DMS53 treated with DMSO at 0.1 percent for 48 hours (cell line): ENCODE results near the gene PPP1CA.

Source experiments
- DNase-seq: peaks from one replicate; lab custom pipeline; 2025; ENCODE audit not compliant: unreplicated experiment; lab: John Stamatoyannopoulos, UW

PPP1CA gene

GRCh38 chr11:67418476-67419281, 17.0 kb upstream of the PPP1CA start:
- DNase-seq, result no peak

- DNase-seq, result no peak
These were observed 15.8 kb upstream of the PPP1CA start for GRCh38 chr11:67417425-67417824.

- DNase-seq, result peak; percentile 31
These were observed 15.0 kb upstream of the PPP1CA start for GRCh38 chr11:67416416-67417335.

DNA sequence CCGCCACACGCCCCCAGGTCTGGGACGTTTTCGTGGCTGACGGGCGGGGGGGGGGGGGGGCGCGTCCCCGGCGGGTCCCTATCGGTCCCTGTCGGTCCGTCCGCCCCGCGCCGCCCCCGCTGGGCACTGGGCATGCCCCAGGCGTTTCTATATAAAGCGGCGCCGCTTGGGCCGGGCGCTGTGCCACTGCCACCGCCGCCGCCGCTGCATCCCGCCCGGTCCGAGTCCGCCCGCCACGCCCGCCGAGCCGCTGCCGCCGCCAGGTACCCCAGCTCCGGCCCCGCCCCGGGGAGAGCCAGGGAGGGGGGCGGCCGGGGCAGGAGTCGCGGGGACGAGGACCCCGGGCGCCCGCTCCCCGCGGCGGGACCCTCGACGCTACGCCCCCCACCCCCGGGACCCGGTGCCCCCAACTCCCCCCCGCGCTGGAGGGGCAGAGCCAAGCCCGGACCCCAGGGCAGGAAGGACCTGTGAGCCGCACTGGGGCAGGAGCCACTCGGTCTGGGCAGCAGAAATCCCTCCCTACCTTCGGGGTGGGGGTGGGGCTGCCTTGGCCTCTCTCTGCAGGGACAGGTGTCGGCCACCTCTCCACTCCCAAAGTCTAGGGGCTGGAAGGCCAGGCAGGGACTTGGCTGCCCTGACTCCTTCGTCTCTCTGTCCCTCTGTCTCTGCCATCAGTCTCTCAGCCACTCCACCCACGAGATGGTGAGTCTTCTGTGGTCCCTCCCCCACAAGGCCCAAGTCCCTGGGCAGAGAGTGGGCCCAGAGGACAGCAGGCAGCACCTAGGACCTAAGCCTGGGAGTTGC, 14.0 kb upstream of the PPP1CA start, which contains the start of gene CARNS1:
Gene CARNS1, plus strand, starts transcription at position 178 of the 804 bp plus-strand sequence. Its CDS starts 522 bp downstream, at position 700.
- DNase-seq, result peak; percentile 19

- DNase-seq, result no peak
These were observed 11.7 kb upstream of the PPP1CA start for GRCh38 chr11:67413266-67413849.

GRCh38 chr11:67412495-67413179, 11.0 kb upstream of the PPP1CA start:
- DNase-seq, result no peak

DNA sequence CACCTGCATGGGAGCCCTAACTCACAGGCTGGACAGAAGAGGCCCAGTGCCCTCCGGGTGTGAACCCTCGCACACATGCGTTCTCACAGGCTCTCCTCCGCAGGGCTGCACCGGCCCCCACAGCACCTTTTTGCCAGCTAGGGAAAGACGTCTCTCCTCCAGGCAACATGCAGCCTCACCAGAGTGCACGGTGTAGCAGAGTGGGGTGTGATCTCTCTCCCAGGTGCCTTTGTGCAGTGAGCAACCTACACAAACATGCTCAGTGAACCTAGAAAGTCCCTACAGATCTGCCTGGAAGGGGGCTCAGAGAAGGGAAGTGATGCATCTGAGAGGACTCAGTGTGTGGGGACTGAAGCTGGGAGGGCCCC, 10.1 kb upstream of the PPP1CA start:
- no peak for DNase-seq

DNA sequence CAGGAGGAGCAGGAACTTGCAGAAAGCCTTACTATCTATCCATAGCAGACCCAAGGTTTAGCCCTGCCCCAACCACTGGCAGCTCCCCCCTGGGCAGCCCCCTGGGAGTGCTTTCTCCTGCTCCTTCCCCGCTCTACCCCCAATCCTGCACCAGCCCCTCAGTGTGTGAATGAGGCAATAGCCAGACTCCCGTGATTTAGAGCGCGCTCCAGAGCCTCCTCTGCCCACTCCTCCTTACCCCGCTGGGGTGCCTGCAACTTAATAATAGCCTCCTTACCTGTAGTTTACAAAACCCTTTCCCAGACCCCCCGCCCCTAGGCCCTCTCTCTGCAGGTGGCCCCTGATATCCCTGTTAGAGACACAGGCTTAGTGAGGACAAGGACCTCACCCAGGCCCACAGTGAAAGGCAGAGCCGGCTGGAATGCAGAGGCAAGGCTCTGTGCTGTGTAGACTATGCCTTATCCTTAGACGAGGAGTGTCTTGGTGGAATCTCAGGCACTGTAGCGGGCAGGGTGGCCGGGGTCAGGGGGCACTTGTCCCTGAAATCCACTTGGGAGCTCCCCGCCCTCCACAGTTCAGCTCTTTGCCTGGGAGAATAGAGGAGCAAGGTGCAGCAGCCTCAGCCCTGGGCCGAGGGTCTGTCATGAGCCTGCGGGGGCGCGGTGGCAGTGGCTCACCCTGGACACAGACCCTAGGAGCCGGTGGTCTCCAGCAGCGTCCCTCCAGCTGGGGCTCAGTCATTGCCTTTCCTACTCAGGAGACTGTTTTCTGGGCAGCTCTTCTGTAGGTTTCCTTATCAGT, 9.5 kb upstream of the PPP1CA start:
- no peak for DNase-seq

GRCh38 chr11:67410369-67410831, 8.7 kb upstream of the PPP1CA start:
- DNase-seq, result no peak

DNA sequence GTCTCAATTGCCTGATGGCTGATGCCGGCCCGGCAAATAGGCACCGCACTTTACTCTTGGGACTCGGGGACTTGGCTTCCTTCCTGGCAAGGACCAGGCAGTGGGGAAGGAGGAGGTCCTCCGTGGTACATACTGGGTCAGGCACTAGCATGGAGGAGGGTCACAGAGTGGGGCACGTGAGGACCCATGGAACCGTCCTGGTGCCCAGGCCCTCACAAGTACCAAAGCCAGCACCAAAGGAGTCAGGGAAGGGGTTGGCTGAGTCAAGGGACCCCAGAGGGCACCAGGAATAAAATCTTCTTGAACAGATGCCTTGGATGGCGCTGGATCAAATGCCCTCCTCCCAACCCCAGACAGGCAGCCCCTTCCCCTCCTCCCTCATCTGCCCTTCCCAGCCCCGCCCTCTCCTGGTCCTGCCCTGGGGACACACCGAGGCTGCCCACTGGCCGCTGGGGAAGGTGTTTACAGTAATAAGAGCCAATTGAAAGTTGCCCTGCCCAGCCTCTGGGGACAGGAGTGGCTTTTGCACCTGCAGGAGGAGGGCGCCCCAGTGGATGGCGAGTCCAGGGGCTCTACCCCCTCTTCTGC, 8.2 kb upstream of the PPP1CA start:
- DNase-seq, result peak; percentile 19

DNA sequence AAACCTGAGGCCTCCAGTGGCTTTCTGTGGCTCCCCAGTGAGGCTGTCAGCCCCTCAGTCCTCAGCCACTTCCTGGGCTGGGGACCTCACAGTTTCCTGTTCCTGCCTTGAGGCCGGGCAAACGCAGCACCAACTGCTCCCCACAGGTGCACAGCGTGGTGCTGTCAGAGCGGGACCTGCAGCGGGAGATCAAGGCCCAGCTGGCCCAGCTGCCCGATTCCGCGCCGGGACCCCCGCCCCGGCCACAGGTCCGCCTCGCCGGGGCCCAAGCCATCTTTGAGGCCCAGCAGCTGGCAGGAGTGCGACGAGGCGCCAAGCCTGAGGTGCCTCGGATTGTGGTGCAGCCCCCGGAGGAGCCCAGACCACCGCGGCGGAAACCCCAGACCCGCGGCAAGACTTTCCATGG, 7.6 kb upstream of the PPP1CA start:
- no peak for DNase-seq

- no peak for DNase-seq
These were observed 7.0 kb upstream of the PPP1CA start for GRCh38 chr11:67408437-67409200.

DNA sequence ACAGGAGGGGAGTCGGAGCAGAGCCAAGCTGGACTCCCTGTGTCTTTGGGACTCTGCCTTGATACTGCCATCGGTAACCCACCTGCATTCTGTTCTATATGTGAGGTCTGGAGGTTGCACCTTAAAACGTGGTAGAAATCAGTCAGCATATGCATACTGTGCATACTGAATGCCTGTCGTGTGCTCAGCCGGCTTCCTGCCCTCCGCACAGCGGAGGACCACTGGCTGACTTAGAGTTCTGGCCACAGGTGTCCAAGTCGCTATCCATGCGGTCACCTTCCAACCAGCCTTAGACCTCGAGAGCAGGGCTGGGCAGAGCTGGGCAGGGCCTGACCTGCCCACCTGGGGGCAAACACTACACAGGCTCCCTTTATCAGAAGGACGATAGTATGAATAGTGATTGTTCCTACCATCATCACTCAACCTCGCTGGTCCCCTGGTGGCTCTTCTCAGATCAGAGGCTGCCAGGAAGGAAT, 6.1 kb upstream of the PPP1CA start:
- no peak for DNase-seq

DNA sequence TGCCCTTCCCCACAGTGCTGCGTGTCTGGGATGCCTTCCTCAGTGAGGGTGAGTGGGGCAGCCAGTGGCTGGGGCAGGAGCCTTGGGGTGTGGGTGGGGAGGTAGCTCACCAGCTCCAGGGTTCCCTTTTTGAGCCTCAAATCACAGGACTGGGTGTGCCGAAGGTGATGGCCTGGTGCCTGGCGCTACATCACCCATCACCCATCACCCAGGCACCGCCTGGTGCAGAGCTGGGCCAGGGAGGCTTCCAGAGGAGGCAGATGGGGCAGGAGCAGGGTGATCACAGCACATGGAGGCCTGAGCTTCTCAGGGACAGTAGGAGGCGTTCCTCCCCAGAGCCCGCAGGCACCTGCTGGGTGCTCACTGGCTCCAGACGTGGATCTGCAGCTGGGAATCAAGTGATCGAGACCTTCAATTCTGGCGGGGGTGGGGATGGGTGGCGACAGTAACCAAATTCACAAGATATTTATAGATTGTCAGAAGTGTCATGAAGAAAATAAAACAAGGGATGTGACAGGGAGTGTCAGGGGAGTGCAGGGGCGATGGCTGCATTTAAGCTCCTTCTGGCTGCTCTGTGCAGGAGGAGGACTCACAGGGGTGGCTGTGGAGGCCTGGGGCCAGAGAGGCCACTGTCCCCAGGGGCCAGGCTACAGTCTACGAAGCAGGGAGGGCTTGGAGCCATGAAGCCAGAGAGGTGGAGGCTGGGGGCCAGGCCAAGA, 5.5 kb upstream of the PPP1CA start:
- DNase-seq, result no peak

DNA sequence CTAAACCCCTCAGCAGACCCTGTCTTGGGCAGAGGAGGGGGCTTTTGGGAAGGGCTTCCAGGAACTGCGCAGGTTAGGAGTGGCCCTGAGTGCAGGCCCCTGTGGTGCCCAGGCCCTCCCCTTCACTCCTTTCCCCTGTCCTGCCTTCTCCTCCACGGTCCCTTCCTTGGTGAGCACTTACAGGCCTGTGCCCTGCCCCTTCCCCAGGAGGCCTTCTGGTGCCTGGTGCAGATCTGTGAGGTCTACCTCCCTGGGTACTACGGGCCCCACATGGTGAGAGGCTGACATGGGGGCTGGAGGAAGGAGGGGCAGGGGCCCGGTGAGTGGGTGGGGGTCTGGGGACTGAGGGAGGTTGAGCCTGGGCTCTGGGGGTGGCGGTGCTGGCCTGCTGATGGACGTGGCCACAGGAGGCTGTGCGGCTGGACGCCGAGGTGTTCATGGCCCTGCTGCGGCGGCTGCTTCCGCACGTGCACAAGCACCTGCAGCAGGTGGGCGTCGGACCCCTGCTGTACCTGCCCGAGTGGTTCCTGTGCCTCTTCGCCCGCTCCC, 4.8 kb upstream of the PPP1CA start:
- DNase-seq, result no peak

- DNase-seq, result no peak
These were observed 4.2 kb upstream of the PPP1CA start for GRCh38 chr11:67405688-67406339.

DNA sequence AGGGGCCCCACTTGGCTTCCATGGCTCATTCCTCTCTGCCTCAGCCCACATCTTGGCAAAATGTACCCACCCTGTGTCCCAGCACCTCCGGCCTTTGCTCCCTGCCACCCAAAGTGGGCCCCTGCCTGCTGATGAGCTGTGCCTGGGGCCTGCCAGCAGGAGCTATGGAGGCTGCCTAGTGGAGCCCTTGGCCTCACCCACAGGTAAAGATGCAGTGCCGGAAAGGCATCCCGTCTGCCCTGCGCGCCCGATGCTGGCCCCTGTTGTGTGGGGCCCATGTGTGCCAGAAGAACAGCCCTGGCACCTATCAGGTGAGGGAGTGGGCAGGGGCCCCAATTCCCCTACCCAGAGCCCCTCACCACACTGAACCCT, 3.5 kb upstream of the PPP1CA start:
- no peak for DNase-seq
